Thoracic aorta (tissue), 2 donors: ENCODE data around the gene ELF1. TPM values are rescaled to one million over a fixed set of nuclear protein-coding genes. Genes with fewer than 3 reads are reported as not detected.

ENCODE experiments used
- ATAC-seq: fragments of 150-250 bp; one replicate; pipeline ENCODE4 v1.8.0; 2017; ENCODE audit warnings: low read depth; ENCODE audit not compliant: insufficient number of reproducible peaks, low FRiP score
- DNase-seq: peaks from one replicate; pipeline ENCODE4 v3.0.0-alpha.2; 2020; ENCODE audit warnings: low spot score
- H3K27ac ChIP-seq, 2 donors: fragments of 200-600 bp; sonication (generic); 1 replicate in 1 of 2; 2 replicates in 1 of 2; pipeline ENCODE4 v1.5.1; 2016; ENCODE audit warnings: mild to moderate bottlenecking in 2 of 2, moderate library complexity in 2 of 2
- H3K27me3 ChIP-seq: fragments of 200-600 bp; sonication (generic); replicated peaks from 2 replicates; pipeline ENCODE4 v1.6.0; 2016; ENCODE audit warnings: mild to moderate bottlenecking; ENCODE audit not compliant: insufficient read depth
- H3K36me3 ChIP-seq: fragments of 200-600 bp; sonication (generic); one replicate; pipeline ENCODE4 v1.5.1; 2016
- H3K4me1 ChIP-seq, 2 donors: fragments of 200-600 bp; sonication (generic); 1 replicate in 1 of 2; 2 replicates in 1 of 2; pipeline versions ENCODE4 v1.5.1 to v1.6.0; 2016; ENCODE audit warnings: low read depth in 2 of 2, mild to moderate bottlenecking in 1 of 2; ENCODE audit not compliant: control insufficient read depth in 1 of 2
- H3K4me3 ChIP-seq: fragments of 200-600 bp; sonication (generic); 2 replicates; pipeline ENCODE4 v1.5.1; 2016; ENCODE audit warnings: mild to moderate bottlenecking
- H3K9me3 ChIP-seq: fragments of 200-600 bp; sonication (generic); 2 replicates; pipeline ENCODE4 v1.5.1; 2016
- CTCF ChIP-seq: fragments of 200-600 bp; sonication (generic); IDR thresholded peaks from one replicate; pipeline ENCODE4 v1.5.1; 2019; ENCODE audit warnings: antibody characterized with exemption
- total RNA-seq, 2 donors: library from RNA; depleted of rRNA; stranded (reverse); fragments of >200 nt; gene quantifications; one replicate each; pipeline versions ENCODE4 v1.1.0 to v1.2.3, GENCODE V29; 2016

The ELF1 gene
- 10 to 100 TPM; 54.7 to 99.9 TPM for total RNA-seq

GRCh38 chr13:41019011-41019487 is at the start of gene ELF1:
ELF1 (minus strand) TSS chr13:41019316; CDS start chr13:40982054, 37,262 bp downstream.
- H3K27ac ChIP-seq, result peak within 1 kb of the TSS in 1 of 2 donors; percentile 51
- no peaks in the 10 kb centered on the region for H3K9me3 ChIP-seq
- DNase-seq (no peak), ATAC-seq (no peak)
- H3K4me3 ChIP-seq, result peak within 1 kb of the TSS; percentile 17
- no peaks in the 10 kb centered on the region for H3K36me3 ChIP-seq
- peaks cover 17 to 34% of the 10 kb centered on the region in 2 donors for H3K4me1 ChIP-seq
- no peaks in the 10 kb centered on the region for H3K27me3 ChIP-seq
- no peak for TF ChIP-seq CTCF

GRCh38 chr13:41065078-41065477 is 46.0 kb upstream of the ELF1 start:
- no peak for DNase-seq
- Histone ChIP-seq H3K27me3 (no peaks in the 10 kb centered on the region), H3K4me3 (peak overlapping the region; percentile 49), H3K4me1 (peaks cover 31 to 38% of the 10 kb centered on the region in 2 donors), H3K9me3 (no peaks in the 10 kb centered on the region), H3K27ac (peak overlapping the region; percentile 98), H3K36me3 (peaks cover 30% of the 10 kb centered on the region)
- no peak for ATAC-seq
- no peak for TF ChIP-seq CTCF

- Histone ChIP-seq H3K27ac (peak overlapping the region; percentile 98), H3K27me3 (no peaks in the 10 kb centered on the region), H3K9me3 (no peaks in the 10 kb centered on the region), H3K4me3 (peak overlapping the region; percentile 49), H3K36me3 (peaks cover 24% of the 10 kb centered on the region), H3K4me1 (peaks cover 31 to 38% of the 10 kb centered on the region in 2 donors)
- DNase-seq (no peak), ATAC-seq (no peak)
- TF ChIP-seq CTCF, result no peak
Observed at GRCh38 chr13:41064493-41064892, 45.4 kb upstream of the ELF1 start.

GRCh38 chr13:41061914-41062837 is 43.1 kb upstream of the ELF1 start:
- peak overlapping the region; percentile 85 for H3K4me3 ChIP-seq
- DNase-seq (no peak), ATAC-seq (peak; percentile 49)
- no peak for TF ChIP-seq CTCF
- H3K9me3 ChIP-seq, result no peaks in the 10 kb centered on the region
- H3K4me1 ChIP-seq, result peaks cover 44 to 59% of the 10 kb centered on the region in 2 donors
- H3K27ac ChIP-seq, result peak overlapping the region; percentile 98
- no peaks in the 10 kb centered on the region for H3K27me3 ChIP-seq
- peaks cover 8% of the 10 kb centered on the region for H3K36me3 ChIP-seq
